H1 (cell line): Measurements from ENCODE around the gene CTSL. TPM values are rescaled to one million over a fixed set of nuclear protein-coding genes. Genes with fewer than 3 reads are reported as not detected.

Experiments
- E2F6 ChIP-seq: IDR thresholded peaks from 2 replicates; pipeline ENCODE4 v1.6.1; 2012; ENCODE audit warnings: inconsistent platforms
- GABPA ChIP-seq: IDR thresholded peaks from 2 replicates; pipeline ENCODE4 v1.6.1; 2011; ENCODE audit warnings: mild to moderate bottlenecking, low read length, moderate library complexity, borderline replicate concordance; ENCODE audit not compliant: insufficient read depth
- JUN ChIP-seq: IDR thresholded peaks from 2 replicates; pipeline ENCODE4 v1.6.1; 2011; ENCODE audit warnings: low read depth, mild to moderate bottlenecking, improper control_type of control experiment, low read length
- MAFK ChIP-seq: IDR thresholded peaks from 2 replicates; pipeline ENCODE4 v1.6.1; 2012; ENCODE audit warnings: low read depth, mild to moderate bottlenecking, improper control_type of control experiment, low read length
- POLR2AphosphoS5 ChIP-seq: IDR thresholded peaks from 2 replicates; pipeline ENCODE4 v1.6.1; 2011; ENCODE audit warnings: low read depth, low read length
- RXRA ChIP-seq: IDR thresholded peaks from 2 replicates; pipeline ENCODE4 v1.6.1; 2011; ENCODE audit warnings: low read depth, mild to moderate bottlenecking, low read length, moderate library complexity; ENCODE audit not compliant: insufficient read depth
- ZNF274 ChIP-seq: IDR thresholded peaks from 2 replicates; pipeline ENCODE4 v1.7.0; 2012; ENCODE audit warnings: low read length, borderline replicate concordance; ENCODE audit errors: extremely low read depth
- polyA plus RNA-seq, 7 experiments: library from polyadenylated mRNA; depleted of rRNA in 3 of 7; stranded (reverse) in 5 of 7; unstranded in 2 of 7; fragments of >200 nt in 5 of 7; fragments of 200-250 nt in 2 of 7; gene quantifications; 1 replicate in 5 of 7; 2 replicates in 1 of 7; 4 replicates in 1 of 7; pipeline versions ENCODE4 v1.2.1 to v1.2.3, GENCODE V29; 2011 to 2013; ENCODE audit warnings: missing spikeins in 2 of 7, mixed read lengths in 2 of 7
- total RNA-seq: library from RNA; stranded (reverse); fragmentation: NEBNext Ultra II Directional; extraction: Animal tissue kit (Norgen Biotek cat#: 25700); gene quantifications from 2 replicates; pipeline ENCODE4 v1.2.1, GENCODE V29; 2021

CTSL gene
- total and polyA plus RNA-seq, 2 of the 8 experiments (the other 6 are each of a cell fraction or from before 2014, with no cell fraction given): 34.2 to 38.2 TPM

DNA sequence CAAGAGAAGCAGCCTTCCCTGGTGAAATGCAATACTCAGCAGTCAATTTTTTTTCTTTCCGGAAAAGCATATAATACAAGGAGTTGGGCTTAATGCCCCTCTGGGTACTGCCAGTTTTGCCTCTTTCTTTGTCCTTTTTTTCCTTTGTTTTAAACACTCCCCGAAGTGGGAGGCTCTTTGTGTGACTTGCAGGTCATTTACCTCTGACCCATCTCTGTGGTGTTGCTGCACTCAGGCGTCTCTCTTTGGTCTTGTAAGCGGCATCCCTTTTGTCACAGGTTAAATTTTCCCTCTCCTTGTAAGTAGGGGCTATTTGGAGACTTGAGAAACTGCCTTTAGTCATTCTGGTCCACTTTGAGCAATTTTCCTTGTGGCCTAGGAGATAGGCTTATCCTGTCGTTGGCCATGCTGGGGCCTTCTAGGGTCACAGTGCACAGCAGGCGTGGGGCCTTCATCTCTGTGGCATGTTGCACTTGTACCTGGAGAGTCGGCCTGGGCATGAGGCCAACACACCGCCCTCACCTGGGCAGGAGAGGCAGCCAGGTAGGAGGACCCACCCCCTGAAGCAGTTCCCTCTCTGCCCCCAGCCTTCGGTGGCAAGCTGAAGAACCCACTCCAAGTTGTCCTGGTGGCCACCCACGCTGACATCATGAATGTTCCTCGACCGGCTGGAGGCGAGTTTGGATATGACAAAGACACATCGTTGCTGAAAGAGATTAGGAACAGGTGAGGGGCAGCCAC, 27.7 kb upstream of the CTSL start (continued):
- no peak for TF ChIP-seq E2F6
- no peak for TF ChIP-seq ZNF274
- TF ChIP-seq MAFK: no peak
- TF ChIP-seq POLR2AphosphoS5: no peak
- no peak for TF ChIP-seq GABPA
- TF ChIP-seq RXRA: no peak
- TF ChIP-seq JUN: no peak
